ENCODE data around the gene NR1H3. TPM values are rescaled to one million over a fixed set of nuclear protein-coding genes. Genes with fewer than 3 reads are reported as not detected.

The NR1H3 gene
- total RNA-seq, 1 donor = 39.3 TPM

DNA sequence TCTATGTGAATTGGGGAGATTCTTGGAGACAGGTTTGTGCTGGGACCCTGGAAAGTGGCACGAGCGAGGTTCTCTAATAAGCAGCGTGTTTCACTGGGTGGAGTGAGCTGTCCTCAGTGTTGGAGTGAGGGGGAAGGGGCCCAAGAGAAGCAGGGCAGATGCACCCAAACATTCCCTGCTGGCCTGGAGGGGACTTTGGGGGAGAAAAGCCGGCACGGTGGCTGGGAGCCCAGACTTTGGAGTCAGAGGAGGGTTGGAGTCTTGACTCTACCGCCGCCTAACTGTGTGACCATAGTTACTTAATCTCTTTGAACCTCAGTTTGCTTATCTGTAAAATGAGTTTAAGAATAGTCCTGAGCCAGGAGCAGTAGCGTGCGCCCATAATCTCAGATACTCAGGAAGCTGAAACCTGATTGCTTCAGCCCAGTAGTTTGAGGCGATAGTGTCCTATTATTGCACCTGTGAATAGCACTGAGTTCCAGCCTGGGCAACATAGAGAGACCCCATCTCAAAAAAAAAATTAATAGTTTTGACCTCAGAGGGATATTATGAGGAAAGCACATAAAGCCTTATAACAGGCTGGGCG, 614 bp downstream of the NR1H3 start:
- TF ChIP-seq, protein P1, sequence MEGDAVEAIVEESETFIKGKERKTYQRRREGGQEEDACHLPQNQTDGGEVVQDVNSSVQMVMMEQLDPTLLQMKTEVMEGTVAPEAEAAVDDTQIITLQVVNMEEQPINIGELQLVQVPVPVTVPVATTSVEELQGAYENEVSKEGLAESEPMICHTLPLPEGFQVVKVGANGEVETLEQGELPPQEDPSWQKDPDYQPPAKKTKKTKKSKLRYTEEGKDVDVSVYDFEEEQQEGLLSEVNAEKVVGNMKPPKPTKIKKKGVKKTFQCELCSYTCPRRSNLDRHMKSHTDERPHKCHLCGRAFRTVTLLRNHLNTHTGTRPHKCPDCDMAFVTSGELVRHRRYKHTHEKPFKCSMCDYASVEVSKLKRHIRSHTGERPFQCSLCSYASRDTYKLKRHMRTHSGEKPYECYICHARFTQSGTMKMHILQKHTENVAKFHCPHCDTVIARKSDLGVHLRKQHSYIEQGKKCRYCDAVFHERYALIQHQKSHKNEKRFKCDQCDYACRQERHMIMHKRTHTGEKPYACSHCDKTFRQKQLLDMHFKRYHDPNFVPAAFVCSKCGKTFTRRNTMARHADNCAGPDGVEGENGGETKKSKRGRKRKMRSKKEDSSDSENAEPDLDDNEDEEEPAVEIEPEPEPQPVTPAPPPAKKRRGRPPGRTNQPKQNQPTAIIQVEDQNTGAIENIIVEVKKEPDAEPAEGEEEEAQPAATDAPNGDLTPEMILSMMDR (IDR thresholded peaks at IDR 0.05; ENCODE audit: insufficient read depth, low read depth, low read length) = no peak

DNA sequence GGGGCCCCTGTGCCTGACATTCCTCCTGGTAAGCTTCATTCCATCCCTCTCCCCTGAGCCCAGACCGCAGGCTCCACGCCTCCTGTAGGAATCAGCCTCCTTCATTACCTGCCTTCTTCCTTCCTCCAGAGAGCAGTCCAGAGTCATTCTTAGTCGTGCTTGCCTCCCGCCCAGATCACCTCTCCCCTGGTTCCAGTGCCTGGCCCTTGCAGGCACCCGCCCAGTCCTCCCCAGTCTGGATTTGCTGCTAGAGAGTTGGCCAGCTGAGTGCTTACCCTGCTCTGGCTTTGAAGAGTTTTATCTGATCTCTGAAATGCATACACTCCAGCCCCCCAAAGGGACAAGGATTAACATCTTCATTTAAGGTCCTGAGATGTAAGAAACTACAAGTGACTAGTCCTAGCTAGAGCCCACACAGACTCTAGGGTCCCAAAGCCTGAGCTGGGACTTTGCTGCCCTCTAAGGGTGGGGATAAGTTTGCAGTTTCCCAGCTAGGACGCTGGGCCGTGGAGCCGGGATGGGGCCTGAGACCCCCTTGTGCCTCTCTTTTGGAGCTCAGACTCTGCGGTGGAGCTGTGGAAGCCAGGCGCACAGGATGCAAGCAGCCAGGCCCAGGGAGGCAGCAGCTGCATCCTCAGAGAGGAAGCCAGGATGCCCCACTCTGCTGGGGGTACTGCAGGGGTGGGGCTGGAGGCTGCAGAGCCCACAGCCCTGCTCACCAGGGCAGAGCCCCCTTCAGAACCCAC, 1.6 kb downstream of the NR1H3 start:
- peak; percentile 48 for DNase-seq (ENCODE audit: low read depth)

More for the DNA sequence above, 614 bp downstream of the NR1H3 start:
- no peak for DNase-seq (ENCODE audit: low read depth)
- peak overlapping the region; percentile 61 for H3K4me3 ChIP-seq (ENCODE audit: low read depth, low read length)

DNA sequence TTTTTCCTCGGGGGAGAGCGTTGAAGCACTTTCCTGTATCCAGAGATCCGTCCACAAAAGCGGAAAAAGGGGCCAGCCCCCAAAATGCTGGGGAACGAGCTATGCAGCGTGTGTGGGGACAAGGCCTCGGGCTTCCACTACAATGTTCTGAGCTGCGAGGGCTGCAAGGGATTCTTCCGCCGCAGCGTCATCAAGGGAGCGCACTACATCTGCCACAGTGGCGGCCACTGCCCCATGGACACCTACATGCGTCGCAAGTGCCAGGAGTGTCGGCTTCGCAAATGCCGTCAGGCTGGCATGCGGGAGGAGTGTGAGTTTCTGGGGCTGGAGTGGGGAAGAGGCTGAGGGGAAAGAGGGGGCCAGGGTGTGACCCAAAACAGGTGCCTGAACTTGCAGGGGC, 2.6 kb downstream of the NR1H3 start:
- H3K4me3 ChIP-seq (ENCODE audit: low read depth, low read length) = no peak overlapping the region
- TF ChIP-seq, protein P1 (IDR thresholded peaks at IDR 0.05; ENCODE audit: insufficient read depth, low read depth, low read length) = no peak
- DNase-seq (ENCODE audit: low read depth) = no peak

More for the DNA sequence above, 1.6 kb downstream of the NR1H3 start:
- TF ChIP-seq, protein P1 (IDR thresholded peaks at IDR 0.05; ENCODE audit: insufficient read depth, low read depth, low read length) = peak; percentile 77
- H3K4me3 ChIP-seq (ENCODE audit: low read depth, low read length) = no peak overlapping the region

DNA sequence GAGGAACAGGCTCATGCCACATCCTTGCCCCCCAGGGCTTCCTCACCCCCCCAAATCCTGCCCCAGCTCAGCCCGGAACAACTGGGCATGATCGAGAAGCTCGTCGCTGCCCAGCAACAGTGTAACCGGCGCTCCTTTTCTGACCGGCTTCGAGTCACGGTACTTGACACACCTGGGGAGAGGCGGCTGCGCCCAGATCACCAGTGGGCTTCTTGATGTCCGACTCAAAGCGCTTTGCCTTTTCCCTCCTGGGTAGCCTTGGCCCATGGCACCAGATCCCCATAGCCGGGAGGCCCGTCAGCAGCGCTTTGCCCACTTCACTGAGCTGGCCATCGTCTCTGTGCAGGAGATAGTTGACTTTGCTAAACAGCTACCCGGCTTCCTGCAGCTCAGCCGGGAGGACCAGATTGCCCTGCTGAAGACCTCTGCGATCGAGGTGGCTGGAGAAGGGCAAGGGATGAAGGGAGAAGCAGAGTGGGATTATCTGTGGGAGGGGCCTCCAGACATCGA, 3.5 kb downstream of the NR1H3 start:
- TF ChIP-seq, protein P1 (IDR thresholded peaks at IDR 0.05; ENCODE audit: insufficient read depth, low read depth, low read length) = no peak
- H3K4me3 ChIP-seq (ENCODE audit: low read depth, low read length) = no peak overlapping the region
- DNase-seq (ENCODE audit: low read depth) = no peak

DNA sequence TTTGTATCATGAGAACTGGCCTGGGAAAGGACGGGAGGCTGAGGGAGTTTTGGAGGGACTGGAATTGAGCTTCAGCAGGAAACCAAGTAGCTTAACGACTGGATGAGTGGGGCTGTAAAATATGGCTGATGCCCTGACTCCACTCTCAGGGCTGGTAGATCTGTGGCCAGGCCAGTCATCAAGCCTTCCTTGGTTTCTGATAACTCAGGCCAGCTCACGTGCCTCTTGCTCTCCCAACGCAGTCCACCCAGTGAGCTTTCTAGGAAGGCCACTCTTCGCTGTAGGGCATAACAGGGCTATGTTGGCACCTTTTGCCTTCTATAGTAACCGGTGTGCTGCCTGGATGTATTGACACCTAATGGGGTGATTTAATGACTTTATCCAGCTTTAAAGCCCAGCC, 6.3 kb downstream of the NR1H3 start:
- TF ChIP-seq, protein P1 (IDR thresholded peaks at IDR 0.05; ENCODE audit: insufficient read depth, low read depth, low read length) = no peak
- H3K4me3 ChIP-seq (ENCODE audit: low read depth, low read length) = no peak overlapping the region
- DNase-seq (ENCODE audit: low read depth) = no peak

DNA sequence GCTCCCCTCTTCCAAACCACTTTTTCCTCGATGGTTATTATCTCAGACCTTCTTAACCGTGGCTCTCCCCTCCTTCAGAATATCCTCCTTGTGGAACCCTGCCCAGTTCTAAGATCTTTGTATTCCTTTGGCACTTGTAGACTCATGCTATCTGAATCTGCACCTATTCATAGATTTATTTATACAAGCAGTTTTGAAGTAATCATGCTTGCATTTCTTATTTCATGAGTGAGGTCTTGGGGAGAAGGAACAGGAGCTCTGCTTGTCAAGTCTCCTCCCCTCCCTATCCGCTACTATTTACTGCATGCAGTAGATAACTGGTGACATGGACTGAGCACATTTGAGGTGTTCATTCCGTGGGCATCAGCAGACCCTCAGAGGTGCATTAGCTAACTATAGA, 6.7 kb downstream of the NR1H3 start:
- no peak for DNase-seq (ENCODE audit: low read depth)
- TF ChIP-seq, protein P1 (IDR thresholded peaks at IDR 0.05; ENCODE audit: insufficient read depth, low read depth, low read length) = no peak
- H3K4me3 ChIP-seq (ENCODE audit: low read depth, low read length) = no peak overlapping the region

Data from fibroblast of villous mesenchyme (primary cell).